Effector CD8-positive, alpha-beta T cell (primary cell): ENCODE data around the gene SYT12.
"Not testable (repeated sequence)": the region's sequence is repeated elsewhere in the genome, so short reads cannot be mapped to it uniquely, and the experiment has no call there.

ENCODE experiments used
- DNase-seq: peaks from one replicate; lab custom pipeline; 2025; lab: John Stamatoyannopoulos, UW
- total RNA-seq, 4 experiments: gene quantifications; one replicate each; lab custom pipeline; 2026; lab: John Stamatoyannopoulos, UW

The SYT12 gene, protein sequence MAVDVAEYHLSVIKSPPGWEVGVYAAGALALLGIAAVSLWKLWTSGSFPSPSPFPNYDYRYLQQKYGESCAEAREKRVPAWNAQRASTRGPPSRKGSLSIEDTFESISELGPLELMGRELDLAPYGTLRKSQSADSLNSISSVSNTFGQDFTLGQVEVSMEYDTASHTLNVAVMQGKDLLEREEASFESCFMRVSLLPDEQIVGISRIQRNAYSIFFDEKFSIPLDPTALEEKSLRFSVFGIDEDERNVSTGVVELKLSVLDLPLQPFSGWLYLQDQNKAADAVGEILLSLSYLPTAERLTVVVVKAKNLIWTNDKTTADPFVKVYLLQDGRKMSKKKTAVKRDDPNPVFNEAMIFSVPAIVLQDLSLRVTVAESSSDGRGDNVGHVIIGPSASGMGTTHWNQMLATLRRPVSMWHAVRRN
- 0 to 0.44 (median 0) reads per million in 4 experiments for total RNA-seq

DNA sequence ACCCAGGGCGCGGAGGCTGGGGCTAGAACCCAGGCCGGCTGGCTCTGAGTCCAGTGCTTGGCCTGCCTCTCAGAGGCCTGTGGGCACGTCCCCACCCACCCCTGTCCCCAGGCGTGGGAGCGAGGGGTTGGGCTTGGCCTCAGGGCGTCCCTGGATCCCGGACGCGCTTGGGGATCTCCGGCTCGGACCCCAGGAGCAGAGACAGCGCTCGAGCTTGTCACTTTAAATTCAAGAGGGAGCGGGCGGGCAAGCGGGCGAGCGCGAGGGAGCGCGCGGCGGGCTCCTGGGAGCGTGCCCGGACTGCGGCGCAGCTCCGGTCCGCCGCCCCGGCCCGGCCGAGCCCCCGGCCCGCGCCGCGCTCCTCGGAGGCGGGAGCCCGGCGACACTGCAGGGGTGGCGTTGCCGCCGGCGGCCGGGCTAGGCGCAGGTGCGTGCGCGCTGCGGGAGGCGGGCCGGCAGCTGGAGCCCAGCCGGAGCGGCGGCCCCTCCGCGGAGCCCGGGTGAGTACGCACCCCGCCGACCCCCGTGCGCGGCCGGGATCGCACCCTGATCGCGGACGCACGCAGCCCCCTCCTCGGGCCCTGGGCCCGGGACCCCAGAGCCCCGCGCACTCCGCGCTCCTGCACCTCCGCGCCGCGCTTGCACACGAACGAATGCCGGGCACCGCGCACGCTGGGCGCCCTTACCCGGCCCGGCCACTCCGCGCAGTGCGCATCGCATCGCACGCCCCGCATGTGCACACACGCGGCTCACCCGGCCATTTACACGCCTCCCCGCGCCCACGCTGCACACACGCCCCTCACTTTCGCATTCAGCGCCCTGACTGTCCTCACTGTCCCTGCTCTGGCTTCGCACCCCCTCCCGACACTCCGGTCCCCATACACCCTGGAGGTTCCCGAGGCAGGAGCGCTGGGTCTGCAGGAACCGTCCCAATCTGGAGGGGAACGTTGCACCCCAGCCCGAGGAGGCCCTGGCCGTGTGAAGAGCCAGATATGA, at the start of gene SYT12:
TSS of gene SYT12 (plus strand) at position 174 of the 996 bp plus-strand sequence. CDS start 7,011 bp downstream, outside the sequence.
- DNase-seq, result no peak

DNA sequence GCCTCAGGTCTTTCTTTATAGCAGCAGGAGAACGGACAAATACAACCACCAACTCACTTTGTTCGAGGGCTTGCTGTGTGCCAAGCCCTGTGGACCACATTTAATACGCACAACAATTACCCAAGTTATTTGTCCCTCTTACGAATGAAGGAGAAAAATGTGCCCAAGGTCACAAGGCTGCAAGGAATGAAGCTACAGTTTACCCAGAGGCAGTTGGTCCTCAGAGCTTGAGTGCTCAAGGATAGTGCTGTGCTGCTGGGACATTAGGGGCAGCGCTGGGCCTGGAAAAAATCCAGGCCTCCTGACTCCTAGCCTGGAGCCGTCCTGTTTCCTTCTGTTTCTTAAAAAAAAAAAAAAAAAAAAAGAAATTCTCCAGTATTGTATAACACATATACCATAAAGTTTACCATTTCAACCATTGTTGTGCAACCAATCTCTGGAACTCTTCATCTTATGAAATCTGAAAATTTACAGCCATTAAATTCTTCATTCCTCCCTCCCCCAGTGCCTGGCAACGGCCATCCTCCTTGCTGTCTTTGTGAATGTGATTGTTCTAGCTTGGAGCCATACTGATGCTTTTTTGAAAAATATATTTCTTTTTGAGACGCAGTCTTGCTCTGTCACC, 48.9 kb upstream of the SYT12 start:
- no peak for DNase-seq

DNA sequence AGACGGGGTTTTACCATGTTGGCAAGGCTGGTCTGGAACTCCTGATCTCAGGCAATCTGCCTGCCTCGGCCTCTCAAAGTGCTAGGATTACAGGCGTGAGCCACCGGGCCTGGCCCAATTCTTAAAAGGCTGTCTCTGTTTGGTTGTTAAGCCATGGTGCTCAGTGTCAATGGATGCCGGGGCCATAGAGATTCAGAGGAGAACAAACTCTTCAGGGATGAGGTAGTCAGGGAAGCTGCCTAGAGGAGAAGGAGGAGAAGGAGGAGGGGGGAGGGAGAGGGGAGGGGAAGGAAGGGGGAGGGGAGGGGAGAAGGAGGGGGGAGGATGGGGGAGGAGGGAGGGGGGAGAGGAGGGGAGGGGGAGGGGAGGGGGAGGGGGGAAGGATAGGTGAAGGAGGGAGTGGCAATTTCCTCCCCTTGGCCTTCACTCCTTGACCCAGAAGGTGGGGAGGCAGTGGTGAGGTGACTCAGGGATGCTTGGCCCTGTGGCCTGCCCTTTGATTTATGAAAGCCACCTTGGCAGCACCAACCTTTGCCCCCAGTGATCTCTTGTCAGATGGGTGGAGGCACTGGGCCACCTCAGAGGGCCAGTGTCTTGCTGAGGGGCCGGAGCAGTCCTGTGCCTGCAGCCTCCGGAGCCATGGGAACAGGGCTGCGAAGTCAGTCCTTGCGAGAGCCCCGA, 48.1 kb upstream of the SYT12 start, which contains the start of gene C11orf86:
TSS of gene C11orf86 (plus strand) at position 581 of the 681 bp plus-strand sequence. CDS start at position 640, 59 bp downstream.
- no peak for DNase-seq

DNA sequence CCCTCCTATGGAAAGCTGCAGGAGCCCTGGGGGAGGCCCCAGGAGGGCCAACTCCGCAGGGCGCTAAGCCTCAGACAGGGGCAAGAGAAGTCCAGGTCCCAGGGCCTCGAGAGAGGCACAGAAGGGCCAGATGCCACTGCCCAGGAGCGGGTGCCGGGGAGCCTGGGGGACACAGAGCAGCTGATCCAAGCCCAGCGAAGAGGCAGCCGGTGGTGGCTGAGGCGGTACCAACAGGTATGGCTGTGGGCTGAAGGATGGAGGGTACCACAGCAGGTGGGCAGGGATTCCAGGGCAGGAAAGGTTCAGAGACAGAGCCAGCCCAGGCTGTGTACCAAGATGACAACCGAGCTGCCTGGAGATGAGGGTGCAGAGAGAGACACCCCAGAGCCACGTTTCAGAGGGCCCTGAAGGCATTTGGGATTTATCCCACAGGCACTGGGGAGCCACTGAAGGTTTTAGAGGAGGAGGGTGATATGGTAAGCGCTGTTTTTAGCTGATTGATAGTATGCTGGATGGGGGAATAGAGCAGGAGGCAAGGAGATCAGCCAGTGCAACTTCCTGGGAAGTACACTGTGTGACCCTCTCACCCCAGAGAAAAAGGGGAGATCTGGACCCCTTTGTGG, 47.4 kb upstream of the SYT12 start:
- DNase-seq, result no peak

DNA sequence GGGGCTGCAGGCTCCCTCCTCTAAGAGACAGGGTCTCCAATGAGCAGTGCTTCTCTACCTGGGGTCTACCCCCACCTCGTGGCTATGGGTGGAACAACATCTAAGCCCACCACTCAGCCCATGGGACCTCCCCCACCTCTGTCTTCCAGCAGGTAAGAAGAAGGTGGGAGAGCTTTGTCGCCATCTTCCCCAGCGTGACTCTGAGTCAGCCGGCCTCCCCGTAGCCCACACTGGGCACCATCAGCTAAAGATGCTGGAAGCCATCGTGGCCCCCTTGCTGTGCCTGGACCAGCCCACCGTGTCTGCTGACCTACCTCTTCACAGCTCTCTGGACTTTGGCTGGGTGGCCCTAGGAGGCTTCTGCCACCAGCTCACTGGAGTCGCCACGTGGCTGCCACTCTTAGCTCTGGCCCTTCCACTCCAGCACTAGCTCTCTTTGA, 46.9 kb upstream of the SYT12 start:
- no peak for DNase-seq

DNA sequence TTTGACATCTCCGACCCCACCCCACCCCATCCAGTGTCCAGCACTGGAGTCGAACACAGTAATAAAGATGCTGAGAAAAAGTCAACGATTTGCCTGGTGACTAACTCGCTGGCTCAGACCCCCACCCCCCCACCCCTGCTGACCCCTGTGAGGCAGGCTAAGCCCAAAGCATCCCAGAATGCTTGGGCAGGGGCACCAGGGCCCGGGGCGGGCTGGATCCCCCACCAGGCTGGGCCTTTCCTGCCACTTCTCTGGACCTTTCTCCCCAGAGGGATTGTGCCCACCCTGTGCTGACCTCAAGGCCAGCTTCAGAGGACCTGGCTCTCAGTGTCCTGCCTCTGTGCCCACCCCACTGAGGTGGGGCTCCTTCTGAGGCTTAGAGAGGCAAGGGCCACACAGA, 46.0 kb upstream of the SYT12 start:
- no peak for DNase-seq

DNA sequence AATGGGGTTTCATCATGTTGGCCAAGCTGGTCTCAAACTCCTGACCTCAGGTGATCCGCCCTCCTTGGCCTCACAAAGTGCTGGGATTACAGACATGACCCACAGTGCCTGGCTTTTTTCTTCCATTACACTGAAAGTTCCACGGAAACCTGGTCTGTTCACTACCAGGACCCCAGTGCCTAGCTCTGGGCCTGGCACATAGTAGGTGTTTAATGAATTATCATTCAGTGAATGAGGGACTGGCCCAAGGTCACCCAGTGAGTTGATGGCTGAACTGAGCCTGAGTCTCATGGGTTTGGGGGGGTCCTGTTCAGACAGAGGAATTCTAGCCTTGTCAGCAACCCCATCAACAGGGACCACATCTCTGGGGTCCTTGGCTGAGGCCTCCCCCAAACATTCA, 44.7 kb upstream of the SYT12 start:
- DNase-seq, result no peak

DNA sequence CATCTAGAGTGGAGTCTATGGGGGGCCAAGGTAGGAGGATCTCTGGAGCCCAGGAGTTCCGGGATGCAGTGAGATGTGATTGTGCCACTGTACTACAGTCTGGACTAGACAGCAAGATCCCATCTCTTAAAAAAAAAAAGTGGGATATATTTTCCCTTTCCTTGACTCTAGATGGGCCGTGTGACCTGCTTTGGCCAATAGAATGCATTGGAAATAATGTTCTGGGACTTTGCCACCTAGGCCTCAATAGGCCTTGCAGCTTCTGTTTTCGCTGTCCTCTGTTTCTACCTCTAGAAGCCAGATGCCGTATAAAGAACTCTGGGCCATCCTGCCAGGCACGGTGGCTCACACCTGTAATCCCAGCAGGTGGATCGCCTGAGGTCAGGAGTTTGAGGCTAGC, 44.2 kb upstream of the SYT12 start:
- DNase-seq, result no peak

DNA sequence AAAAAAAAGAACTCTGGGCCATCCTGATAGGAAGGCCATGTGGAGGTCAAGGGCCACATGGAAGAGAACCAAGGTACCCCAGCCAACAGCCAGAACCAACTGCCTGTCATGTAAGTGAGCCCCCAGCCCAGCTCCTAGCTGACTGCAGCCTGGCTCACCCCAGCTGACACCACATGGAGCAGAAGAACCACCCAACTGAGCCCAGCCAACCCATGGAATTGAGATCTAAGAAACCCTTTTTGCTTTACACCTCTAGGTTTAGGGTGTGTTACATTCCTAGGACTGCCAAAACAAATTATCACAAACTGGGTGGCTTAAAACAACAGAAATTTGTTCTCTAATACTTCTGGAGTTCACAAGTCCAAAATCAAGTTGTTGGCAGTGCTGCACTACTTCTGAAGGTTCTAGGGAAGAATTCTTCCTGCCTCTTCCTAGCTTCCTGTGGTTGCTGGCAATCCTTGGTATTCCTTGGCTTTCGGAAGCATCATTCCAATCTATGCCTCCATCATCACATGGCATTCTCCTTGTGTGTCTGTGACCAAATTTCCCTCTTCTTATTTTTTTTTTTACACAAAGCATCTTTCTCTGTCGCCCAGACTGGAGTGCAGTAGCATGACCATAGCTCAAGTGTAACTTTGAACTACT, 43.5 kb upstream of the SYT12 start:
- DNase-seq, result no peak

DNA sequence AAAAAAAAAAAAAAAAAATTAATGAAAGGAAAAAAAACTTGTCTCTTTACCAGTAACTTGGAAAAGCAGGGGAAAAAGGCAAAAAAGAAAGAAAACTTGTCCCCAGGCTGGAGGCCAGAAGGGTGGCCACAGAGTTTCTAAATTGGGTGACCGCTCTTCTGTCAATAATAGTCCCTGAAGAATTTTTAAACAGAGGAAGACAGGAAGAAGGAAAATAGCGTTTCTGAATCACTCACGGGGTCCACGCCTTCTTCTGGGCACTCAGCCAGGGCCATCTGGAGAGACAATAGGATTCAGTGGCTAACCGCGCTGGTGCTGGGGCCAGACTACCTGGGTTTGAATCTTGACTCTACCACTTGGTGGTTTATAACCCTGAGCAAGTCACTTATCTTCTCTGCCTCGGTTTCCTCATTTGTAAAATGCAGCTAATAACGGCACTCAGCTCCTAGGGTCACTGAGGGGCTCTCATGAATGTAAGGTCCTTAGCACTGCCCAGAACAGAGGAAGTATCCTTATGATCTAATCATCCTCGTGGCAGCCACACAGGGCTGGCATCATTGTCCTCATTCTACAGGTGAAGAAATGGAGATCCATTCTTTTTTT, 40.9 kb upstream of the SYT12 start:
- no peak for DNase-seq

DNA sequence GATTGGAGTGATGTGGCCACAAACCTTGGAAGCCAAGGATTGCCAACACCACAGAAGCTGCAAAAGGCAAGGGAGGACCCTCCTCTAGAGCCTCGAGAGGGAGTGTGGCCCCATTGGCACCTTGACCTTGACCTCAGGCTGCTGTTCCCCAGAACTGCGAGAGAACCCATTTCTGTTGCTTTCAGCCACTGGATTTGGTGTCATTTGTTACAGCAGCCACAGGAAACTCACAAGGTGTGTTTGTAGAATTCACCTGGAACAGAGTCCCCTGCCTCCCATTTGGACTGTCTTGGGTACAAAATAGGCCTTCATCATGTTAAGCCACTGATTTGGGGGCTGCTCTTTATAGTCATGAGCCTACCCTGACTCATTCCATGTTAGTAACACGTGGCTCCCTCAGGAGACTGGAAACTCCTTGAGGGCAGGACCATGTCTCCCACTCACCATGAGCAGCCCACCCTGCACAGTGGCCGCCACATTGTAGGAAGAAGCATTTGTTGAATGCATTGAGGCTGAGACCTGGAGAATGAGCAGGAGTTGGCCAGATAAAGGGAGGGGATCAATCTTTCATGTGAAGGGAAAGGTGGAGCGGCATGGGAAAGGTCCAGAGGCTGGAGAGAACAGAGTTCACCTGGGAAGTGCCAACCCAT, 39.5 kb upstream of the SYT12 start:
- DNase-seq, result no peak

DNA sequence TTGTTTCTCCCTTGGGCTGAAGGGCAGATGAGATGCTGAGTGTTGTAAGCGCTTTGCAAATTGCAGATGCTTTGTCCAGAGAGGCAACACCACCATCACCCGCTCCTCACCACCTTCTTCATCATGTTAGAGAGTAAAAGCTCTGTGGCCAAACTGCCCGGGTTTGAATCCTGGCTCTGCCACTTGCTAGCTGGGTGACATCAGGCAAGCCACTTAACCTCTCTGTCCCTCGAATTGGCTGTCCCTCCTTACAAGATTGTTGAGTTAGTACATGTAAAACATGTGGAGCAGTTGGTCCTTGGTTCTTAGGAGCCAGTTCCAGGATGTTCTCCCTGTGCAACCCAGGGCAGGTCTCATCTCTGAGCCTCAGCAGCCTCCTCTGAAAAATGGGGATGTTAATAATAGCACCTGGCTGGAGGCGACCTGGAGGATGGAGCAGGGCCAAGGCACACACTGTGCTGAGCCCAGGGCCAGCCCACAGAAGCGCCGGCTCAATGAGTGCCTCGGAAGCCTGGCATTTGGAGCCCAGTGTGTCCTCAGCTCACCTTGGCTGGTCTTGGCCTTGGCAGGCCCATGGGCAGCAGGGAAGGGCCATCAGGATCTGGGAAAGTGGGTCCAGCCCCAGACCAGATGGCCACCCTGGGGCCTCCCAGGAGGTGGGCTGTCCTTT, 37.3 kb upstream of the SYT12 start:
- no peak for DNase-seq

DNA sequence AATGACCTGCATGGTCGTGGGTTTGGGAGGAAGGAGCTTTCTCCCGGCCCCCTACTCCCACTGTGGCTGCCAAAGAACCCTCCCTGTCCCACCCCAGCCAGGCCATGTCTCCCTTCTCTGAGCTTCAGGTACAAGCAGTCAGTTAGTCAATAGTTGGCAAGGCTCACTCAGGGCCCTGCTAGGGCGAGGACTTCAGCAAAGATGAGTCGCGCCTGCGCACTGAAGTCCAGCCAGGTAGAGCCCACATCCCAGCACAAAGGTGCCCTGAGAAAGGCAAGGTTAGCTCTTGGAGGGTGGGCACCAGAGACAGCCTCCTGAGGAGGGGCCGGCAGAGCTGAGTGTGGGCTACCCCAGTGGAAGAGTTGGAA, 36.8 kb upstream of the SYT12 start:
- no peak for DNase-seq

DNA sequence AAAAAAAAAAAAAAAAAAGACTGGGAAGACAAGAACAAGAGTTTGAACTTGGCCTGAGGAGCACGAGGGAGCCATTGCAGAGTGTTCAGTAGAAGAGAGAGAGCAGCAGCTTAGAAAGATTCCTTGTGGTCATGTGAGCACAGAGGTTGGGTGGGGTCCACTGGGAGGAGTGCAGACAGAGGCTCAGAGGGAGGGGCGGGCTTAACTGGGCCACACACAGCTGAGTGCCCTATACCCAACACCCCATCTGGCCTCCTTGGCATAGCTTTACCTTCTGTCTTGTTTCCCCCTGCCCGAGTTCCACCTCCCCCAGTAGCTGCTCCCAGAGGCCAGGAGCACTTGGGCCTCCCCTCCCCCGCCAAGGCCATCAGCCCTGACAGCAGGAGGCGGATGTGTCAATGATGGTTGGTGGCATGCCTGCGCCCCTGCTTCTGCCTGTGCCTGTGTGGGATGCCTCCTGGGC, 35.7 kb upstream of the SYT12 start:
- no peak for DNase-seq

DNA sequence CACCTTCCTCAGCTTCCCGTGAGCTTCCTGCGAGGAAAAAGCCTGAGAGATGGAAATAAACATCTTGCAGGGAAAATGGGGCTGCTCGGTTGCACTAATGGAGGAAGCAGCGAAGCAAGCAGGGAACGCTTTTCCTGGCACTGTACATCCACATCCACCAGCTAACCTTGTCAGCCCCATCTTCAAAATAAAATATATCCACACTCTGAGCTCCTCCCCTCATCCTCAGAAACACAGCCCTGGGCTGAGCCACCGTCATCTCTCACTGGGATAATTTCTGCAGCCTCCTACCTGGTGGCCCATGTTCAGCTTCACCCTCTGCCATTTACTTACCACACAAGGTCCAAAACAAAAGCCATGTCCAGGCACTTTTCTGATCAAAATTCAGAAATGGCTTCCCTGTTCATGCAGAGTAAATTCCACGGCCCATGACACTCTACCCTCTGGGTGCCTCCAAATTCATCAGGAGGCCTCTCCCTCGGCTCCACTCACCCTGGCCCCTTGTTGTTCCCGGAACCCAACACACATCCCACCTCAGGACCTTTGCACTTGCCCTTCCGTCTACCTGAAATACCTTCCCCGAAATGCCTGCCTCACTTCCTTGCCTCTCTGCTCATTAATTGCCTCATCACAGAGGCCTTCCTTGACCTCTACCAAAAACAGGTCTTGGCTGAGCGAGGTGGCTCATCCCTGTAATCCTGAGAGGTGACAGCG, 34.9 kb upstream of the SYT12 start:
- no peak for DNase-seq

DNA sequence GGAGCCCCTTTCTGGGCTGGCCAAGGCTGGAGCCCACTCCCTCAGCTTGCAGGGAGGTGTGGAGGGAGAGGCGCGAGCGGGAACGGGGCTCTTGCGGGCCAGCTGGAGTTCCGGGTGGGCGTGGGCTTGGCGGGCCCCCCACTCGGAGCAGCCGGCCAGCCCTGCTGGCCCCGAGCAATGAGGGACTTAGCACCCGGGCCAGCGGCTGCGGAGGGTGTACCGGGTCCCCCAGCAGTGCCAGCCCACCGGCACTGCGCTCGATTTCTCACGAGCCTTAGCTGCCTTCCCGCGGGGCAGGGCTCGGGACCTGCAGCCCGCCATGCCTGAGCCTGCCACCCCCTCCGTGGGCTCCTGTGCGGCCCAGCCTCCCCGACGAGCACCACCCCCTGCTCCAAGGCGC, 34.2 kb upstream of the SYT12 start:
- not testable (repeated sequence) for DNase-seq

DNA sequence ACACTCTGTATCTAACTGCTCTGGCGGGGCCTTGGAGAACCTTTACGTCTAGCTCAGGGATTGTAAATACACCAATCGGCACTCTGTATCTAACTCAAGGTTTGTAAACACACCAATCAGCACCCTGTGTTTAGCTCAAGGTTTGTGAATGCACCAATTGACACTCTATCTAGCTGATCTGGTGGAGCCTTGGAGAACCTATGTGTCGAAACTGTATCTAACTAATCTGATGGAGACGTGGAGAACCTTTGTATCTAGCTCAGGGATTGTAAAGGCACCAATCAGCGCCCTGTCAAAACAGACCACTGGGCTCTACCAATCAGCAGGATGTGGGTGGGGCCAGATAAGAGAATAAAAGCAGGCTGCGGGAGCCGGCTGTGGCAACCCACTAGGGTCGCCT, 33.6 kb upstream of the SYT12 start:
- not testable (repeated sequence) for DNase-seq

DNA sequence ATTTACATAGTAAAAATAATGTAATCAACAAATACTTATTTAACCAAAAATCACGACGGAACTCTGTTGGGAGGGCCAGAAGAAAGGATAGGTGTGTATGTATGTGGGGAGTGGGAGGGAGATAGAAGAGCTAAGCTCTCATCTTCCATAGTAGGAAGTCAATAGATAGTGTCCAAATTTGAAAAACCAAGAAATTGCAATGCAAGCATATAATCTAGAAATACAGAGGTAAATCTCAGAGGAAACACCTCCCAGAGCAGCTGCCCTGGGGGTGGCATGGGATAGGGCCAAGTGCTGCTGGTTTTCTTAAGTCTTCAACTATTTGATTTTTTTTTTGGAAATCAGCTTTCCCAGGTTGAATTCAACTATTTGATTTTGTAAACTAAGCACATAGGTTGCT, 30.9 kb upstream of the SYT12 start:
- no peak for DNase-seq
